ENCODE data around the gene HSD17B2.

GRCh38 chr16:82027629-82028064, 7.4 kb upstream of the HSD17B2 start:
- TF ChIP-seq CTCF (IDR thresholded peaks at IDR 0.05; ENCODE audit: low read depth, low read length, poor library complexity, severe bottlenecking) (no peak), EZH2phosphoT487 (IDR thresholded peaks at IDR 0.05; ENCODE audit: borderline replicate concordance, low read length) (no peak)
